Fibroblast of the aortic adventitia (primary cell): ENCODE data around the gene SMIM21. TPM values are rescaled to one million over a fixed set of nuclear protein-coding genes. Genes with fewer than 3 reads are reported as not detected.

Source experiments
- DNase-seq: peaks from one replicate; pipeline ENCODE4 v3.0.0-alpha.2; 2010; ENCODE audit warnings: low read depth
- H3K4me3 ChIP-seq: 2 replicates; pipeline ENCODE4 v1.5.1; 2011; ENCODE audit warnings: low read depth, mild to moderate bottlenecking, control low read depth, low read length, moderate library complexity
- CTCF ChIP-seq: IDR thresholded peaks from 2 replicates; pipeline ENCODE4 v1.5.1; 2011; ENCODE audit warnings: mild to moderate bottlenecking, low read length, control low read depth, inconsistent platforms; ENCODE audit not compliant: insufficient read depth
- total RNA-seq: library from RNA; depleted of rRNA; stranded (reverse); fragments of >200 nt; gene quantifications from 2 replicates; pipeline ENCODE4 v1.2.3, GENCODE V29; 2012; ENCODE audit warnings: low replicate concordance

Gene SMIM21
- total RNA-seq, result not detected in 2 replicates

GRCh38 chr18:75427603-75428002 lies at the start of gene SMIM21:
TSS of gene SMIM21 (minus strand) at chr18:75427703. CDS start at chr18:75427563, 140 bp downstream.
- TF ChIP-seq CTCF, result no peak
- DNase-seq, result no peak

GRCh38 chr18:75475228-75475627 lies 47.7 kb upstream of the SMIM21 start:
- DNase-seq, result peak; percentile 93
- no peak overlapping the region for H3K4me3 ChIP-seq
- TF ChIP-seq CTCF, result no peak

More at GRCh38 chr18:75427603-75428002, at the start of gene SMIM21:
- no peak within 1 kb of the TSS for H3K4me3 ChIP-seq

GRCh38 chr18:75474332-75474731 lies 46.8 kb upstream of the SMIM21 start:
- peak; percentile 53 for DNase-seq
- no peak for TF ChIP-seq CTCF
- H3K4me3 ChIP-seq, result no peak overlapping the region

DNA sequence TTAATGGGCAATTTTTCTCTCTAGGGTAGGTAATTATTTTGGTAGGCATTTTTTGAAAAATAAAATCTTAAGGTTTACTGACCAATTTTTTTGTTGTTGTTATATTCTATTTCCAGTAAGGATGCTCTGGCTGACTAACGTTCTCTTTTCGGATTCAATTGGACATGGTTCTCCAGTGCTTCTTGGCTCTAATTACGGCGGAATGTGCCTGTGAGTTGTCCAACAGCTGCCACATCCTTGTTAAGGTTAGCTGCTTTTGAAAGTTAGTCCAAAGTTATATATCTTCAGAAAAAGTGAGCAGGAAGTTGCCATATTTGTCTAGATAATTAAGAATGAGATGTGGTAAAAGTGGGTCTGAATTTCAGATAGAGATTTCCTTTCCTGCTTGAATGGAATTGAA lies 45.8 kb upstream of the SMIM21 start:
- DNase-seq, result peak; percentile 37
- H3K4me3 ChIP-seq, result no peak overlapping the region
- TF ChIP-seq CTCF, result no peak

DNA sequence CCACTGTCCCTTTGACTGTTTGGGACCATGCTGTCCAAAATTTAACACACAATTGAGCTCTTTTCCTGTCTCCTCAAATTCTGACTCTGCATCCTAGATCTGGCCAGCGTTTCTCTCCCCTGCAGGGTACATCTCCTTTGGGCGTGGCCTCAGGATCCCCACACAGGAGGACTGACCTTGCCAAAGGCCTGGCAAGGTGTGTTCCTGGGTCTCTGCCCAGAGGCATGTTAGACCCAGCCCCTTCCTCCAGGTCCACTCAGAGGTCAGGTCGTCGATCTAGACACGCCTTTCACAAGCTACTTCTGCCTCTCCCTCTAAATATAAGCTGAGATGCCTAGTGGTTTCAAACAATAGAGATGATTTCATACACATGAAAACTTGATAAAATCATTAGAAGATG lies 45.4 kb upstream of the SMIM21 start:
- H3K4me3 ChIP-seq, result no peak overlapping the region
- TF ChIP-seq CTCF, result no peak

DNA sequence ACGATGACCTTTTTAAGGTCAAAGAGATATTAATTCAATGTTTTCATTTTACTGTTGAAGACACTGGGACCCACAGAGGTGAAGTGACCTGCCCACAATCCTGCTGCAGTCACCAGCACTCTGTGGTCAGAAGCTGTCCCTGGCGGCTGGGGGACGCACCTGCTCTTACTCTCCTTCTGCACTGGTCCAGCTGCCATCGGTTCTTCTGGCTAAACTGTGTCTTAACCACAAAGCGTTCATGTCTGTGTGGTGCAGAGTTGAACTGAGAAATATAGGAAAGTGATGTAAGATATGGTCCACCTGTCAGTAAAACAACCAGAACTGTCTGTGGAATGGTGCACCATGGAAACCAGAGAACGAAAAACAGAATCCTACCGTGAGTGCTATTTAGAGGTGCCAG lies 44.9 kb upstream of the SMIM21 start:
- no peak for DNase-seq
- no peak for TF ChIP-seq CTCF
- H3K4me3 ChIP-seq, result no peak overlapping the region

More for the DNA sequence above, 45.4 kb upstream of the SMIM21 start:
- no peak for DNase-seq

- H3K4me3 ChIP-seq, result no peak overlapping the region
- DNase-seq, result no peak
- no peak for TF ChIP-seq CTCF
Measured at GRCh38 chr18:75471850-75472249, 44.3 kb upstream of the SMIM21 start.
